Activated CD4-positive, alpha-beta T cell treated with anti-CD3 and anti-CD28 coated beads for 48 hours (primary cell): ENCODE data around the gene RGL1.

Experiments used
- DNase-seq: peaks from one replicate; pipeline ENCODE4 v3.0.0-alpha.2; 2020

RGL1 gene

GRCh38 chr1:183926983-183927382 is 122.1 kb downstream of the RGL1 start:
- DNase-seq: no peak

DNA sequence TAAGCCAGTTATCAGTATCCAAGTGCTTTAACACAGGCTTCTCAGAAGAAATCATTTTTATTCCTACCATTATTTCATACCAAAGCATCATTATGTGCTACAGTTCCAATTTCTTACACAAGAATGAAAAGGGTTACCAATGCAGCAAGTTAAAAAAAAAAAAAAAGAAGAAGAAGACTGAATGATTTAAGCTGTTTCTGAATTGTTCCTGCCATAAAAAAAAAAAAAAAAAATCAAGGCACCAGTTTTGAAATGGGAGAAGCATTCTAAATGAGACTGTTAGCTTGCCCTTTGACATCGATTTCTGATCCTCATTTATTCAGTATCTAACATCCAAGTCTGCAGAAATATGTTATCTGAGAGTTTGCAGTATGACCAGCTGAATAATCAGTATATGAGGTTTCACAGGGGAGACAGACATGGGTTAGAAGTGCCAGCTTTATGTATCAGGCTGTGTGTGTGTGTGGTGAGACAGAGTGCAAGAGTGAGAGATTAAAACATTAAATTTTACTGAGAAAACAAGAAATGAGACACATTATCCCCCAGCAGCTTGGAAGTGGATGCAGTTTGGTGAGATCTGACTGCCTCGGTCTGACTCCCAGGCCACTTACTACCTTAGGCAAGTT is 126.8 kb downstream of the RGL1 start:
- DNase-seq: no peak

DNA sequence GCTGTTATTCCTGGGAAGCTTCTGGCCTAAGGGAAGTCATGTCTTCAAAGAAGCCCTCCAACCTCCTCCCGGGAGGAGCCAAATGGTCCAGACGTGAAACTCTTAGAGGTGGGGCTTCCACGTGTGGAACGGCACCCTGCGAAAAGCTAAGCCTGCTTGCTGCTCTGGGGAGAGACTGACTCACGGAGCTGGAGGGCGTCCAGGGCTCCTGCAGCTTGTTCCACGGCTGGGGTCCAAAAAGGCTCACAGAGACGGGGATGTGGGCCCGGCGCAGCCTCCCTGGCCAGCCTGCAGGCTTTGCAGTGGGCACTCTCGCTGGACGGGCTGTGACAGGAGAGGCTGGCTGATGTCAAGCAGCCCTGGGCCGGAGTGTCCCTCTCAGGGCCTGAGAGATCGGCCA is 127.5 kb downstream of the RGL1 start:
- DNase-seq: no peak

DNA sequence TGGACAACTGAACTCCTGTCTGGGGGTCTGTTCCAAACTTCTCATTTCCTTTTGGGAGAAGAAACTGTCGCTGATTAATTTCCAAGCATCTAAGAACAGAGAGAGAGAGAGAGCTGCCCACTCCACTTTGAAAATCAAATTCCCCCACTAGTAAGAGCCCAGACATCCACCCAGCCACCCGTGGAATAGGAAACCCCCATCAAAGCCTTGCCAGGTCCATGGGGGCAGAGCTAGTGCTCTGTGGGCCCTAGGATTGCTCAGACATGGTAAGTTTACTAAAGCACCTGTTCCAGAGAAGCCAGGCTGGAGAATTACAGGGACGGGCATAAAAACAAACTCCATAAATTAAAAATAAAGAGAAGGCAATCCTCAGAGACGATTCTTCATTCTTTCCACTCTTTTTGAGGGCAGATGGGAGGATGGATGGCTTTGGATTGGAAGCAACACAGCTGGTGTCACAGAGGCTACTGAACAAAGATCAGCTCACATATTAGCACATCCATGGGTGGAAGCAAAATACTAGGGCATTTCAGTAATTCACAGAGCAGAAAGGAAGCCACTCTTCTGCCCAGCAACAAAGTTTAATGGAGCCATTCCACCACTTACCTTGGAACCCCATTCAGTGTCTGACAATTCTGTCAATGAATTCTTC is 128.7 kb downstream of the RGL1 start:
- no peak for DNase-seq

GRCh38 chr1:183934314-183934713 is 129.4 kb downstream of the RGL1 start:
- DNase-seq: no peak

- no peak for DNase-seq
Measured at GRCh38 chr1:183936009-183936408, 131.1 kb downstream of the RGL1 start.

GRCh38 chr1:183936791-183937190 is 131.9 kb downstream of the RGL1 start:
- DNase-seq: no peak

DNA sequence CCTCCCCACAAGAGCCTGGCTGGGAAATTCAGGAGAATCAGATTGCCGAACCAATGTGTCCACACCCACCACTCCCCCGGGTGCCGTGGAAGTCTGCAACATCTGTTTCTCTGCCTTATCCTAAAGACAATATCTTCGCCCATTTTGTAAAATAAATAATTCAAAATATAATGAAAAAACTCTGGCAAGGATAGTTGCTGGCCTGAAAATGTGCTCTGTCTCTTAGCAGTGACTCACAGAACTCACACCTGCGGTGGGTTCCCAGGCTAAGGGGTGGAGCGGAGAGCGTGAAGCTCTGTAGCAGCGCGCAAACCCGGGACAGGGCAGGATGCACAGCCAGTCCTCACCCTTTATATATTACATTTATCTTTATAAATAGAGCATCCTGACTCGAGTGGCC is 132.7 kb downstream of the RGL1 start:
- no peak for DNase-seq

GRCh38 chr1:183941001-183941400 is 136.1 kb downstream of the RGL1 start:
- no peak for DNase-seq

DNA sequence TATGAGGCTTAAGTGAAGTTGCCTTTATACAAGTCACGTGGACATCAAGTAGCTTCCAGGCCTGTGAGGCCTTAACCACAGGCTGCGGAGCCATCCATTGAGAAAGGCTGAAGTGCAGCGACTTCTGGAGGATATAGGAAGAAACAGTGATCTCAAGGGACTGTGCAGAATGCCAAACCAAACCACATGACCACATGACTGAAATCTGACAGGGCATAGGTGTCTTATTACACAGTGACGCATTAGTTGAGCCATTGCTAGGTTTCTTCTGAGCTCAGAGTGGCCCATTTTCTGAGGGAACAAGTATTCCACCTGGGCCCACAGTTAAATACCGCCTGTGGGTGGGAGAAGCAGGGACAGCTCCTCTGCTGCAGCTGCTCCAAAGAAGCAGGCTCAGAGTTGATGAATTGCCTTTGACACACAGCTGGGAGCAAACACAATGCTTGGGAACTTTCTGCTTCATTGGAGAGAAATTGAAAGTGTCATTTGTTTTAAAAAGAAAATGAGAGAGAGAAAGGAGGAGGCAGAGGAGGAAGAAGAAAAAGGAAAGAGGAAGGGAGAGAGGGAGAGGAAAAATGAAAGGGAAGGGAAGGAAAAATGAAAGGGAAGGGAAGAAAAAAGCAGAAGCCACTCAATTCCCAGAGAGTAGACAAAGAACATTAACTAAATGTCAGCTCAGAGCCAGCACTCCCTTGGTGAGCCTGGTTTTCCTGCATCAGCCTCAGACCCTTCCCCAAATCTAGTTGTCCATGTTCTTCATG is 138.2 kb downstream of the RGL1 start:
- DNase-seq: no peak

GRCh38 chr1:183945428-183946319 is 140.8 kb downstream of the RGL1 start:
- DNase-seq: no peak

- no peak for DNase-seq
Measured at GRCh38 chr1:183946320-183946613, 141.3 kb downstream of the RGL1 start.

DNA sequence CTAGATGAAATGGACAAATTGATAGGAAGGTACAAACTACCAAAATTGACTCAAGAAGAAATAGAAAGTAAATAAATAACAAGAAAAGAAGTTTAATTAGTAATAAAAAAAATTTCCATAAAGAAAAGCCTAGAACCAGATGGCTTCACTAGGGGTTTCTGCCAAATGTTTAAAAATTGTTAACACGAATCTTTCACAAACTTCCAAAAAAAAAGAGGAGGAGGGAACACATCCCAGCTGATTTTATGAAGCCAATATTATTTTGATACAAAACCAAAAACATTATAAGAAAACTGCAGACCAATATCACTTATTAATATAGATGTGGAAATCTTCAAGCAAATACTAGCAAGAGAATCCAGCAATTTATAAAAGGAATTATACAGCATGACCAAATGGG is 143.1 kb downstream of the RGL1 start:
- no peak for DNase-seq

DNA sequence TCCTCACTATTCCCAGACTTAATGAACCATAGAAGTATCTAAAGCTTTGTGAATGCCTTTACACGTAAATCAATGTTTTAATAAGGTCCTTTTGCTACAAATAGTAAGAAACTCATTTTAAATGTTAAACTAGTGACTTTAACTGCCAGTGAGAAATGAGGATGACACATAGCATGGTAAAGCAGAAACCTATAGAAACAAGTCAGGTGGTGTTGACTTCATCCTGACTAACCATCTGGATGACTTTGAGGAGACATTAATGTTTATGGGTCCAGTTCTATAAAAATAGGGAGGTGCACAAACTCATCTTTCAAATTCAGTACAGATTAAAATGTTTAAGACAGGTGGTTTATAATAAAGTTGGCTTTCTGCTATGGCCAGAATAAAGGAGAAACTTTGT is 147.2 kb downstream of the RGL1 start:
- no peak for DNase-seq

DNA sequence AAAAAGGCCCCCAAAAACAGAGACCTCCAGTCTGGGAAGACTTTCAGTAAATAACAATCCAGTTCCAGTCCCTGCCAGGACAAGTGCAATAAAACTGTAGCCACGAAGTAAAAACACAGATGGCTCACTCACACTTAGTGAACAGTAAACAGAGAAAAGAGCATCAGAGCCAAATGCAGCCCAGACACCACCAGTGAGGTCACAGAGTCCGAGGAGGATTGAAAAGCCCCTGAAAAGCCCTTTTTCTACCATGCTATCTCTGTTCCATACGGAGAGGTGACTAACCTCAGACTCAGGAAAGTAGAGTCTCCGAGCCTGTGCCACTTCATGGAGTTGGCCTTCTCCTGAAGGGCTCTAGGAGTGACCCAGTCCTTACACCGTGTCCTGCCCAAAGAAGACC is 148.1 kb downstream of the RGL1 start:
- no peak for DNase-seq

DNA sequence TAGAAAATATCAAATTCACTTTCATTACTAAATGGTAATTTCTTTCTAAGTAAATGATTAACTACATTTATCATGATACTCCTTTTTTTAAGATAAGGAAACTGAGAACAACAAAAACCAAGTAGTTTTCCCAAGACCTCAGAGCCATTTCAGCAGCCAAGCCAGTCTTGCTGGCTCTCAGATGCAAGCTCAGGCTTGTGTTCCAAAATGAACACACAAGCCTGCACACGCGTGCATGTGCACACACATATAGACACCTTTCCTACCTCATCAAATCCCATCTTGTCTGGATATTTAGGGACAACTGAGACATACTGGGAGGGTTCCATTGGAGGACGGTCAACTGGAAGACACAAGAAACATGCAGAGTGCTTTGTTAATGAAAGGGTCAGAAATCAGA is 149.6 kb downstream of the RGL1 start:
- no peak for DNase-seq

DNA sequence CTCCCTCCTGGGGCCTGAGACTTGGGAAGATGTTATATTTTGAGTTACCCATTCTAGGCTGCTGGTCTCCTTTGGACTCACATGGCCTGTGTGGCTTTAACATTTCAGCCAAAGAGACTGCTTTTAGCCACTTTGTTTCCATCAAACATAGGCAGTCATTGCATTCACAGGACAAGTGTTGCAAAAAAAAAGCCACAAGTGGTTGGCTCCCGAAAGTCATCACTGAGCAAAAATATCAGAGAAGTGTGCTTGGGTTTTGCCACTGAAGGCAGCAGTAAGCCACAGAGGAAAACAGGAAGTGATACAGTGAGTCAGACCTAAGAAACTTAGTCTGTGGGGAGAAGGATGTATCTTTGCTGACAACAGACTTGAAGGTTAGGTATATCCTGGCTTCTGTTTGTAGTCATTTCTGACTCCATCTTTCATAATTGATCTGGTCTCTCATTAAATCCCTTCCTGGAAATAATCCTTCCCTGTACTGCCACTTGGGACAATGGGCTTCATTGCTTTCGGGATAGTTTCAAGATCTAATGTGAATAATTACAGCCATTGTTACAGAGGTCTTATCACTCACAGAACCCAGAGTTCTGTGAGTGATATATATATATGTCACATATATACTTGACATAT is 151.8 kb downstream of the RGL1 start:
- DNase-seq: peak; percentile 51

DNA sequence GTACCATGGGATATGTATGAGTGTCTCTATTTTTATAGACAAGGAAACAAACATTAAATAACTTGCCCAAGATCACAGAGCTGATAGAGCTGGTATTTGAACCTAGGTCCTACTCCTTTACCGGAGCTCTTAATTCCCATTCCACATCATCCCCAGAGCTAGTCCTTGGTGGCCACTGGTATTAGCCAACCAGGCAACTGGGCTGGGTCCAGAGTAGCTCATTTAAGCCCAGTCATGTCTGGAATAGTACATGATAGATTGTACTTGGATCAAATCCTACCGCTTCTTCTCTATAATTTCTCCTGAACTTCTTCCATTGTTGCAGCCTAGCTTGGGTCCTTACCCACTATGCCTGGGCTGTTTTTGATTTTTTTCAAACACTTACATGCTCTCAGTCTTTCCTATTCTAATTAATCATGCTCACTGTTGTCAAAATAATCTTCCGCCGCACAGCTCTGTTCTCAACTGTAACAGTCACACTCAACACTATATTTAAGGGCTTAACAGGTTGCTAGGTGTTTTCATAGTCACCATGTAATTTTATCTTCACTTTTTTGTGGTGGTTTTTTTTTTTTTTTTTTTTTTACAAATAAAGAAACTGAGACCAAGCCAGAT is 152.4 kb downstream of the RGL1 start:
- DNase-seq: no peak

GRCh38 chr1:183958958-183959357 is 154.0 kb downstream of the RGL1 start:
- DNase-seq: no peak

DNA sequence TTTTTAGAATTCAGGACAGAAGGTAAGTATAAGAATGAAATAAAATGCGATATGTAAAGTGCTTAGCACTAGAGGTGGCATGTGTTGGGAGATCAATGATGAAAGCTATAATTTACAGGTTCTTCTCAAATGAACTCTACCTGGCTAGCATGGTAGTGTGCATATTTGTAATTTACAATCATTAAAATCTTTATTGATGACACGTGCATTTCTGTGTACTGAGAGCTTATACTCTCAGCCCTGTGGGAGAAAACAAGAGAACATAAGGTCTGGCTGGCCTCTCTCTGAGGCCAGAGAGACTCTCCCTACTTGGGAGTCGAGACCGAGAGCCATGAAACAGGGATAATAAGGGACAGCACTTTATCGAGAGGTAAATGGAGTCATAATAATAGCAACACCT is 156.2 kb downstream of the RGL1 start:
- no peak for DNase-seq

- no peak for DNase-seq
Measured at GRCh38 chr1:183962903-183963302, 158.0 kb downstream of the RGL1 start.

GRCh38 chr1:183965726-183966125 is 160.8 kb downstream of the RGL1 start:
- no peak for DNase-seq

- DNase-seq: no peak
Measured at GRCh38 chr1:183966487-183966886, 161.6 kb downstream of the RGL1 start.
